Stimulated activated CD8-positive, alpha-beta memory T cell treated with anti-CD3 and anti-CD28 coated beads, Interleukin-15, amount 100 ng/mL, for 4 hours (primary cell): Measurements from ENCODE around the gene CDK11A.
"Not testable (repeated sequence)": the region's sequence is repeated elsewhere in the genome, so short reads cannot be mapped to it uniquely, and the experiment has no call there.

ENCODE experiments used
- DNase-seq, 2 donors: peaks; one replicate each; pipeline ENCODE4 v3.0.0-alpha.2; 2020; ENCODE audit warnings: low read depth in 2 of 2

The CDK11A gene

GRCh38 chr1:1754051-1754815 lies 30.1 kb upstream of the CDK11A start:
- no peak for DNase-seq

- no peak for DNase-seq
Measured at GRCh38 chr1:1753607-1754005, 29.4 kb upstream of the CDK11A start.

GRCh38 chr1:1752636-1753606 lies 28.8 kb upstream of the CDK11A start:
- DNase-seq, result no peak

- DNase-seq, result no peak
Measured at GRCh38 chr1:1752190-1752589, 28.0 kb upstream of the CDK11A start.

GRCh38 chr1:1749941-1750340 lies 25.8 kb upstream of the CDK11A start:
- DNase-seq, result not testable (repeated sequence)

GRCh38 chr1:1748686-1749321 lies 24.6 kb upstream of the CDK11A start:
- no peak for DNase-seq

- DNase-seq, result not testable (repeated sequence)
Measured at GRCh38 chr1:1746566-1746909, 22.4 kb upstream of the CDK11A start.

GRCh38 chr1:1745651-1746565 lies 21.8 kb upstream of the CDK11A start:
- DNase-seq, result peak; percentile 60 to 78

GRCh38 chr1:1742529-1742928 lies 18.4 kb upstream of the CDK11A start:
- DNase-seq, result not testable (repeated sequence)

GRCh38 chr1:1741013-1741412 lies 16.9 kb upstream of the CDK11A start:
- not testable (repeated sequence) for DNase-seq

- not testable (repeated sequence) for DNase-seq
Measured at GRCh38 chr1:1738799-1739337, 14.7 kb upstream of the CDK11A start.

- DNase-seq, result not testable (repeated sequence)
Measured at GRCh38 chr1:1737675-1738590, 13.8 kb upstream of the CDK11A start.

GRCh38 chr1:1732381-1732780 lies 8.2 kb upstream of the CDK11A start:
- DNase-seq, result no peak

GRCh38 chr1:1730870-1731269 lies 6.7 kb upstream of the CDK11A start:
- DNase-seq, result no peak

GRCh38 chr1:1730230-1730629 lies 6.1 kb upstream of the CDK11A start:
- DNase-seq, result not testable (repeated sequence)

GRCh38 chr1:1729116-1729816 lies 5.1 kb upstream of the CDK11A start:
- DNase-seq, result not testable (repeated sequence)

- DNase-seq, result not testable (repeated sequence)
Measured at GRCh38 chr1:1728308-1729005, 4.3 kb upstream of the CDK11A start.

- DNase-seq, result not testable (repeated sequence)
Measured at GRCh38 chr1:1727131-1727651, 3.0 kb upstream of the CDK11A start.
